ENCODE results near the gene ZNF507. TPM values are rescaled to one million over a fixed set of nuclear protein-coding genes. Genes with fewer than 3 reads are reported as not detected.

The ZNF507 gene
- total RNA-seq, 1 donor, result 15.9 TPM

- peak; percentile 82 for DNase-seq (ENCODE audit: low read depth)
- no peak overlapping the region for H3K4me3 ChIP-seq (ENCODE audit: low read depth, low read length)
- no peak for TF ChIP-seq CTCF (IDR thresholded peaks at IDR 0.05; ENCODE audit: insufficient read depth, low read length)
Observed at GRCh38 chr19:32397671-32398101, 52.3 kb downstream of the ZNF507 start.

GRCh38 chr19:32401992-32402391 is 56.6 kb downstream of the ZNF507 start:
- no peak for TF ChIP-seq CTCF (IDR thresholded peaks at IDR 0.05; ENCODE audit: insufficient read depth, low read length)
- no peak for DNase-seq (ENCODE audit: low read depth)
- H3K4me3 ChIP-seq (ENCODE audit: low read depth, low read length), result no peak overlapping the region

DNA sequence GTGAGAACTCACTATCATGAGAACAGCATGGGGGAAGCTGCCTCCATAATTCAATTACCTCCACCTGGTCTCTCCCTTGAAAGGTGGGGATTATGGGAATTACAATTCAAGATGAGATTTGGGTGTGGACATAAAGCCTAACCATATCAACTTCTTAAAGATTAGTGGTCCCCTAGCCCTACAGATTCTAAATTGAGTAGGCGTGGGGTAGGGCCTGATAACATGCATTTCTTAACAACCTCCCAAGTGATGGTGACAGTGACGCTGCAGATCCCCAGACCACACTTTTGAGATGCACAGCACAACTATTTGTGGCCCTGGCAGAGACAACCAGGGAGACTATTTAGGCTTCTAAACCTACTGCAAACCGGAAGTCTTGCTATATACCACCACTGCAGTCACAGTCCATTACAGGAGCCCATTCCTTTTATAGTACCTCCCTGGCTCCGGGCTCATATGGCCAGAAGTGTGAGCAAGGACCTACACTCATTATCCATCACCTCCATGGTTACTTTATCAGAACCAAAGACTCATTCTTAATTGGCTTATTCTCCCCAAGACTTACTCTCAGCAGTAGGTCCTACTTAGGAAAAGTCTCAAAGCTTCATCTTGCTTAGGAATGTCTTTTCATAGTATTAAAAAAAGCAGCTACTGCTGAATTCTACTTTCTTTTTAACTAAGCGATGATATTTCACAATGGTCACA is 58.0 kb downstream of the ZNF507 start:
- TF ChIP-seq CTCF (IDR thresholded peaks at IDR 0.05; ENCODE audit: insufficient read depth, low read length), result no peak
- no peak for DNase-seq (ENCODE audit: low read depth)
- H3K4me3 ChIP-seq (ENCODE audit: low read depth, low read length), result no peak overlapping the region

GRCh38 chr19:32404213-32404932 is 59.0 kb downstream of the ZNF507 start:
- H3K4me3 ChIP-seq (ENCODE audit: low read depth, low read length), result peak overlapping the region; percentile 94
- no peak for TF ChIP-seq CTCF (IDR thresholded peaks at IDR 0.05; ENCODE audit: insufficient read depth, low read length)
- no peak for DNase-seq (ENCODE audit: low read depth)

- peak; percentile 38 for DNase-seq (ENCODE audit: low read depth)
- no peak for TF ChIP-seq CTCF (IDR thresholded peaks at IDR 0.05; ENCODE audit: insufficient read depth, low read length)
- peak overlapping the region; percentile 94 for H3K4me3 ChIP-seq (ENCODE audit: low read depth, low read length)
Observed at GRCh38 chr19:32404933-32405430, 59.6 kb downstream of the ZNF507 start.

- DNase-seq (ENCODE audit: low read depth), result peak; percentile 90
- no peak for TF ChIP-seq CTCF (IDR thresholded peaks at IDR 0.05; ENCODE audit: insufficient read depth, low read length)
Observed at GRCh38 chr19:32405431-32406160, 60.2 kb downstream of the ZNF507 start, which contains the start of gene DPY19L3. DPY19L3 (plus strand) TSS chr19:32405770; CDS start chr19:32408254, 2,484 bp downstream.

More at GRCh38 chr19:32405431-32406160, 60.2 kb downstream of the ZNF507 start, which contains the start of gene DPY19L3:
- H3K4me3 ChIP-seq (ENCODE audit: low read depth, low read length), result peak within 1 kb of the TSS; percentile 94
